ENCODE measurements around the gene MAP3K8.
"Not testable (repeated sequence)": the region's sequence is repeated elsewhere in the genome, so short reads cannot be mapped to it uniquely, and the experiment has no call there.

Gene MAP3K8

GRCh38 chr10:30422151-30422695 lies 11.8 kb upstream of the MAP3K8 start:
- DNase-seq (ENCODE audit: extremely low spot score, insufficient read length, low read depth) = no peak
- peak; percentile 31 for FAIRE-seq

DNA sequence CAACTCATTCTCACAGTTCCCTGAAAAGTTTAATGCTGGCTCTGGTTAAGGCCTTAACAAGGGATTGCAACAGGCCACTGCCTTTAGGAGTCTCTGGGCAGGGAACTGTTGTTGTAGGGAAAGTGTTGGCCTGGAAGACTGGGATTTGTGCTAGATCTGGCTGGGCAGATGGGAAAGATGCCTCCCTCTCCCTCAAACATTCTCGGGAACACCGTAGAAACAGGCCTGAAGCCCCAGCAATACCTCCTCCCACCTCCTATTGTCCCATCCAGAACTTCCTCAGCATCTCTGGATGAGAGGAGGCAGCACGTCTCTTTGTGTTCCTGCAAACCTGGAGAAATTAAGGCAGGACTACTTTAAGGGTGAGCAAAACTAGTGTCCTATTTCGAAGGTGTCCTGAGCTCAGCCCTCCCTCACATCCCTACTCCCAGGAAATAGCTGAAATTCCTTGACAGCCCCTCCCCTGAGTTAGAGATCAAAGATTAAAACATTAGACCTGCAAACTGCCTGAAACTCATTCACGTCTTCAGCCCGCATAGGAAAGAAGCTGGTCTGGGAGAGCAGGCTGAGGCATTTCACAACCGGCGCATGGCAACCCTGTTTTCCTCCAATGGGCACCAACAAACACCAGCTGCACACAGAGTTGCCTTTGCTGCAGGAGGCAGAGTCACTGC lies 10.9 kb upstream of the MAP3K8 start:
- DNase-seq (ENCODE audit: extremely low spot score, insufficient read length, low read depth) (no peak), FAIRE-seq (no peak)

DNA sequence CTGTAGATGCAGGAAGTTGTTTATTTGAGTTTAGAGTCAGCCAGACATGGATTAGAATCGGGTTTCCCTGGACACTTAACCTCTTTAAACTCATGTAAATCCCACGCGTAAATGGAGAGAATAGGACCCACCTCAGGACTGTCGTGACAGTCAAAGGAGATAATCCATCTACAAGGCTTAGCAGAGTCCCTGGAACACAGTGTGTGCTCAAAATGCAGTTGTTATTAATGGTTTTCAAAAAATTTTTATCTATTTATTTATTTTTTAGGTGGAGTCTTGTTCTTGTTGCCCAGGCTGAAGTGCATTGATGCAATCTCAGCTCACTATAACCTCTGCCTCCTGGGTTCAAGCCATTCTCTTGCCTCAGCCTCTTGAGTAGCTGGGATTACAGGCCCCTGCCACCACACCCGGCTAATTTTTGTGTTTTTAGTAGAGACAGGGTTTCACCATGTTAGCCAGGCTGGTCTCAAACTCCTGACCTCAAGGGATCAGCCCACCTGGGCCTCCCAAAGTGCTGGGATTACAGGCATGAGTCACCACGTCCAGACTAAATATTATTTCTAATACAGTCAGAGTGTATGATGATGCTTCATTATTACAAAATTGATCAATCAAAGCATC lies 10.2 kb upstream of the MAP3K8 start:
- not testable (repeated sequence) for DNase-seq (ENCODE audit: extremely low spot score, insufficient read length, low read depth); FAIRE-seq

DNA sequence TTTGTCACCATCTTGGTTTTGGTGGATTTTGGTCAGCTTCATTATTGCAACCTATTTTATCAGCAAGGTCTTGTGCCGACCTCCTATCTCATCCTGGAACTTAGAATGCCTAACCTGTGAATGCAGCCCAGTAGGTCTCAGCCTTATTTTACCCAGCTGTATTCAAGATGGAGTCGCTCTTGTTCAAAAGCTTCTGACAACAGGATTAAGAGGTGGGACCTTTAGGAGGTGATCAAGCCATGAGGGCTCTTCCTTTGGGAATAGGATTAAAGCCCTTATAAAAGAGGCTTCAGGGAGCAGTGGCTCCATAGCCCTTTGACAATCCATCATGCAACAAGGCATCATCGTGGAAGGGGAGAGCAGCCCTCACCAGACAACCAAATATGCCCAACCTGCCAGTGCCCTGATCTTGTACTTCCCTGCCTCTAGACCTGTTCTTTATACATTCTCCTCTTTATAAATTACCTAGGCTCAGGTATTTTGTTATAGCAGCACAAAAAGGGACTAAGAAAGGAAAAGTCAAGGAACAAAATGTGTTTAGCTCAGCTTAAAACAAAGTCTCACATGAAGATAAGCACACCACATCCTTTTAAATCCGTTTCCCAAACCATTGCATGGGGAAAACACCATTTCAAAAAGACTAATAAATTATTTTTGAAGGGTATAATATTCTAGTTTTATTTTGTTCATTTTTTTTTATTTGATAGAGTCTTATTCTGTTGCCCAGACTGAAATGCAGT lies 8.5 kb upstream of the MAP3K8 start:
- DNase-seq (ENCODE audit: extremely low spot score, insufficient read length, low read depth) (no peak), FAIRE-seq (no peak)

DNA sequence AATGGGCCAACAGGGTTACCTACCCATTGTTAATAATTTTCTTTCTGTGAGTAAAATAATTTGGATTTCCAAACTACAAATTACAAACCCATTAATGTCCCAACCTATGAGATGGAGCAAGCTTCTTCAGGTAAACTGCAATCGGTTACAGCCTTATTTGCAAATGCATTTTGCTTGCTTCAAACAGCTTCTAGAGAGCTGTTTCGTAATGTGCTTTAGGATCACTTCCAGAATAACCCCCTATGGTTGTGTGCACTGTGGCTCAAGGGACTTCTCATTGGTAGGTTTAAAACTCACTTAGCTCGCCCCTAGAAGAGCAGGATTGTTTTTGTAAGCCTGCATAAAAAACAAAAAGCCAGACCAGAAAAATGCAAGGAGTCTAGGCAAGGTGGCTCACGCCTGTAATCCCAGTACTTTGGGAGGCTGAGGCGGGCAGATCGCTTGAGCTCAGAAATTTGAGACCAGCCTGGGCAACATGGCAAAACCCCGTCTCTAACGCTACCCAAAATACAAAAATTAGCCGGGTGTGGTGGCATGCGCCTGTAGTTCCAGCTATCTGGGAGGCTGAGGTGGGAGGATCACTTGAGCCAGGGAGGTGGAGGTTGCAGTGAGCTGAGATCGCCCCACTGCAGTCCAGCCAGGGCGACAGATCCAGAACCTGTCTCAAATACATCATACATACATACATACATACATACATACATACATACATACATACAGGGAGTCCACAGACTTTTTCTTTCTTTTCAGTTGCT lies 3.3 kb upstream of the MAP3K8 start:
- FAIRE-seq (no peak), DNase-seq (ENCODE audit: extremely low spot score, insufficient read length, low read depth) (no peak)

DNA sequence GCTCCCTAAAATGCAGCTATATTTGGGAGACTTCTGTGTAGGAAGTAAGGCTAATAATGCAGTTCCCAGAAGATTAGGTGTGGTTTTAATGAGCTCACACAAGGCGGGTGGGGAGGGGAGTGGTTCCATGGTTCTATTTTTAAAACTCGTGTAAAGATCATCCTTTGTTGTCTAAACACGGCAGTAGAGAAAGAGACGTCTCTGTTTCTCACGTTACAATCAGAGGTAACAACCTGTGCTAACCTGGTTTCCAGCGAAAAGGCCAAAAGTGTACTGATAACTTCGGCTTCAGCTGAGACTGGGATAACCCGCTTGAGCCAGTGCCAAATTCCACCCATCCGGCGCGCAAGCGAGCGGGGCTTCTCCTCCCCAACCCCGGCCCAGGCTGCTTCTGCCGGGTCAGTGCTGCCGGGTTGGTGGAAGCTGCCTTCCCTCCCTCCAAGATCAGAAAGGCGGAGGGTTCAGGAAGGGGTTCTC lies 2.5 kb upstream of the MAP3K8 start:
- no peak for DNase-seq (ENCODE audit: extremely low spot score, insufficient read length, low read depth)
- FAIRE-seq = peak; percentile 31

DNA sequence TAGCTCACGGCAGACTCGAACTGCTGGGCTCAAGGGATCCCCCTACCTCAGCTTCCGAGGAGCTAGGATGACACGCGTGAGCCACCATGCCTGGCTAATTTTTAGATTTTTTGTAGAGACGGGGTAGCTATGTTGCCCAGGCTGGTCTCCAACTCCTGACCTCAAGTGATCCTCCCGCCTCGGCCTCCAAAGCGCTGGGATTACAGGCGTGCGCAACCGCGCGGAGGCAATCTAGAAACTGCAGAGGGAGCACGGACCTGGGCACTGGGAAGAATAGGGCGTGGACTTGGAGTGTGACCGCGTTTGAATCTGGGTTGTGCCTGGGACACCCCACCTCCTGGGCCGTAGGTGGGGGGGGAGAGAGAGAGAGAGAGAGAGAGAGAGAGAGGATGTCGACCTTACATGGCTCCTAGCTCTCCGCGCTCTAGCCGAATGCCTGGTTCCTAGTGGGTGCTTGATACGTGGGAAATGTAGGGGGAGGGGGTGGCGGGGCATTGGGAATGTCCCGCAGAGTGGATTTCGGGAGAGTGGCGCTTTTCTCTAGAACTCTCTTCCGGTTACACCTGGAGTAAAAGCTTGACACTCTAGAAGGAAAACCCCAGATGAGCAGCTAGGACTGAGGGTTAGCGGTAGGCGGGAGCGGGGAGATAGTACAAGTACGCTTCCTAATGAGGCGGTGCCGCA lies 1.2 kb upstream of the MAP3K8 start:
- FAIRE-seq (peak; percentile 55), DNase-seq (ENCODE audit: extremely low spot score, insufficient read length, low read depth) (no peak)

GRCh38 chr10:30433306-30433729 lies 666 bp upstream of the MAP3K8 start:
- DNase-seq (ENCODE audit: extremely low spot score, insufficient read length, low read depth) (no peak), FAIRE-seq (no peak)

GRCh38 chr10:30434273-30435072 lies 489 bp downstream of the MAP3K8 start:
- FAIRE-seq (peak; percentile 92), DNase-seq (ENCODE audit: extremely low spot score, insufficient read length, low read depth) (no peak)

GRCh38 chr10:30435073-30435422 lies 1.1 kb downstream of the MAP3K8 start:
- FAIRE-seq (peak; percentile 9), DNase-seq (ENCODE audit: extremely low spot score, insufficient read length, low read depth) (no peak)

- DNase-seq (ENCODE audit: extremely low spot score, insufficient read length, low read depth); FAIRE-seq: not testable (repeated sequence)
Measured at GRCh38 chr10:30435499-30436167, 1.6 kb downstream of the MAP3K8 start.

- FAIRE-seq (peak; percentile 71), DNase-seq (ENCODE audit: extremely low spot score, insufficient read length, low read depth) (no peak)
Measured at GRCh38 chr10:30436191-30436611, 2.2 kb downstream of the MAP3K8 start.

- FAIRE-seq = no peak
- no peak for DNase-seq (ENCODE audit: extremely low spot score, insufficient read length, low read depth)
Measured at GRCh38 chr10:30436671-30437030, 2.7 kb downstream of the MAP3K8 start.

- DNase-seq (ENCODE audit: extremely low spot score, insufficient read length, low read depth) (no peak), FAIRE-seq (peak; percentile 69)
Measured at GRCh38 chr10:30437031-30437841, 3.3 kb downstream of the MAP3K8 start.

GRCh38 chr10:30438021-30438850 lies 4.3 kb downstream of the MAP3K8 start:
- FAIRE-seq (no peak), DNase-seq (ENCODE audit: extremely low spot score, insufficient read length, low read depth) (no peak)

DNA sequence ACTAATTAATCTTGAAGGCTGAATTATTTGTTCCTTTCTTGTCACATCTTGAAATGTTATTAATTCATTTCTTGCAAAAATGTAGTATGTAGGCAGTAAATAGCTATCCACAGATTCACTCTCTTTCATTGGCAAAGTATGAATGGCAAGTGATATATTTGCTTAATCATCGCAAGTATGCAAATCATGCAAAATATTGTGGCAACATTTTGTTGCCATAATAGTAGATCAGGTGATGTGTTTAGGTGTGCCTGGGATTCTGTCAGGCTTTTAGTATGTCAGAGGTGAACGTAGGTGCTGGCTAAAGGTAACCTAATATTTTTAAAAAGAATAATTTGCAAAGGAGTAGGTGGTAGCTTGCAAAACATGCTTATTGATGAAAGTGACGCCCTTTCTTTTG lies 5.9 kb downstream of the MAP3K8 start:
- FAIRE-seq (no peak), DNase-seq (ENCODE audit: extremely low spot score, insufficient read length, low read depth) (no peak)

Measured in GM18507 (cell line).